HG02610 (cell line): ENCODE results near the gene TMEM72.
A peak's percentile ranks its signal among the peaks of the same experiment; 100 is the strongest.

ENCODE experiments used
- ATAC-seq: cut with Tn5 transposase; IDR thresholded peaks from one replicate; pipeline ENCODE4 v1.9.1; 2021; ENCODE audit warnings: mild to moderate bottlenecking, moderate library complexity; ENCODE audit not compliant: unreplicated experiment

The TMEM72 gene

DNA sequence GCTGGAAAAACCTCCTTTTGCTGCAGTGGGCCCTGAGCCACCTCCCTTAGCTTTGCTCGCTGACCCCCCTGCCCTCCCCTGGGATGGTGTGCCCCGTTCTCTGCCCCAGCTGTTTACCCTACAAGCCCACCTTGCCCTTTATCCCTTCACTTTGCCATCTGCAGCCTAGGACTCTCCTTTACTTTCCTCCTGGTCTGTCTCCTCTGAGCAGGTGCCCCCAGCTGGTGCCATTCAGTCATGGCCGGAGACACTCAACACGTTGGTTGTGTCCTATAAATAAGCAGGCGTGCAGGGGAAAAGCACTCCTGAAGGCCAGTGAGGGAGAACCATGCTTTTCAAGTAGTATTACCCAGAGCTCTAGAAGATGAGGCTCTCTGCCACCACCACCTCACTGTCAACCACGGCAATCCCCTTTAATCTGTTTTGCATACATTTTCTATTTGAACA is 54.5 kb downstream of the TMEM72 start:
- peak; percentile 56 for ATAC-seq

DNA sequence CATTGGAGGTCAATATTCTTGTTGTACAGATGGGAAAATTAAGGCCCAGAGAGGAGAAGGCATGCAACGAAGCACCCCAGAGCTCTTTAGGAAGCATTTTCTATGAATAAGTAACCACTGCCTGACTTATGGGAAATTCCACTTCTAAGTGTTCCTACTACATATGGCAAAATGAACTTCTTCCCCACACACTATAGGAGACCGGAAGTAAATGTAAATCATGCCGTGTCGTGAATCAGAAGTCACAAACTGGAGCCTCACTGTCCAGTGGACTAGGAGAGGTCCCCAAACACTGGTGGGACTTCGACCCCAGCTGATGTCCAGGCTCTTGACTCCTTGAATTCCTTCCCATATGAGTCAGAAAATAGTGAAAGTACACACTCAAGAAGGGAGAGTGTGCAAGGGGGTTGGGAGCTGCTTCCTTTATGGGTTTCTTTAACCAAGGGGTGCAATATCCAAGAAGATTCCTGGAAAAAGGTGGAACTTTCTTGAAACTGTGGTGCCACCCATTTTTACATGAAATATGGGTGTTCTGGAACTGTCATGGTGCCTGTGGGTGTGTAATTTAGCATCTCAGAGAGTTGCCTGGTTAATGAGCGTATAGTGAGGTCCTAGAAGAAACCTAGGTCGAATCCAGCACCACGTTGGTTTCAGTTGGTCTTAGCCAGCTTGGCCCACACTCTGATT is 55.1 kb downstream of the TMEM72 start:
- ATAC-seq, result peak; percentile 35

DNA sequence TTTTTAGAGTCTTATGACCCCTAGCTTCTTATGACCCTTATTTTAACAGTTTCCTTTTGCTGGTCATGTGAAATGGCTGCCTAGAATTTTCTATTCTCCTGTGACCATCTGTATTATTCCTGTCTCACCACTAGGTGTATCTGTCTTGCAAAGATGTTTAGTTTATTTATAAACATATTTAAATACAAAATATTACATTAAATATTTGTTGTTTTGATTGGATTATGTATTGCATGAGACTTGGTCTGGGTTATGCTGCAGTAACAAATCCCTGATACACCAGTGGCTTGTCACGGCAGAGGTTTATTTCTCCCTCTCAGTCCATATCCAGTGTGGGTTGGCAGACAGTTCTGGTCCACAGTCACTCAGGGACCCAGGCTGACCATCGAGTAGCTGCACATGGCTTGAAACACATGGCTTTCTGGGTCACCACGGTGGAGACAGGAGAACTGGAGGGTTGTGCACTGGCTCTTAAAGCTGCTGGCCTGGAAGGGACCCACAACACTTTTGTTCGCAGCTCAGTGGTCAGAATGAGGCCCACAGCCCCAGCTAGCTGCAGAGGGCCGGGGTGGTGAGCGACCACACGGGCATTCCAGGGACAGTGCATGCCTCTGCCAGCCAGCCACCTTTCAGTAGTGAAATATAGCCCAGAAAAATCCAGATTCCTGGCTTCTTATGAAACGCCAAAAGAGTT is 55.8 kb downstream of the TMEM72 start:
- ATAC-seq, result no peak

DNA sequence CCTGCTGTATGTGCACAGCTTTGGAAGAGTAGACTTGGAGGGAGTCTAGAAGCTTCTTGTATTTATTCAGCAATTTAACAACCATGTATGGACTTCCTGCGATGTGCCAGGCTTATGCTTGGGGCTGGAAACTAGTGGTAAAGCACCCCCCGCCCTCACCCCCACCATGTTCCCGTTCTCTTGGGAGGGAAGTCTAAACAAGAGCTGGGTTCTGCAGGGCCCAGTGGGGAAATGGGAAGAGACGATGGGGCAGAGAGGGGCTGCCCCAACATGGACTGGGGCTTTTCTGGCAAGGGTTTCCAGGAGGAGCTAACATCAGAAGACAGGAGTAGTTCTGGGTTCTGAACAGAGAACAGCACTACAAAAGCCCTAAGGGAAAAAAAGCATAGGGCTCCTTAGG is 56.5 kb downstream of the TMEM72 start:
- ATAC-seq, result no peak

DNA sequence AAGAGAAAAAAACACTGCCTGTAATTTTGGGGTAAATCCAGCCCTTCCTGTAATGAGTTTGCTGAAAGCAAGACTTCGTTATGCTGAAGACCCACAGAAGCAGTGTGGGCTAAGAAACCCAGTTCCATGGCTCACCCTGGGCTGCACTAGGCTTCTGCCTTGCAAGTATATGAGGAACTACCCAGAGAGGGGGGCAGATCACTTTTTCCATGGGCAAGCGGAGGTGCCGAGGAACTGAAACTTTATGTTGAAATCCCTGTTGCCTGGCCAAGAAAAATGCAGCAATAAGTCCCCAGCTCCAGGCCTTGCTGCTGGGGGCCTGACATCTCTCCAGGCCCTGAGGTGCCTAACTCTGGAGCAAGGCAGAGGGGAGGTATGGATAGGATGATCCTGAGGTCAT is 57.0 kb downstream of the TMEM72 start:
- peak; percentile 27 for ATAC-seq

DNA sequence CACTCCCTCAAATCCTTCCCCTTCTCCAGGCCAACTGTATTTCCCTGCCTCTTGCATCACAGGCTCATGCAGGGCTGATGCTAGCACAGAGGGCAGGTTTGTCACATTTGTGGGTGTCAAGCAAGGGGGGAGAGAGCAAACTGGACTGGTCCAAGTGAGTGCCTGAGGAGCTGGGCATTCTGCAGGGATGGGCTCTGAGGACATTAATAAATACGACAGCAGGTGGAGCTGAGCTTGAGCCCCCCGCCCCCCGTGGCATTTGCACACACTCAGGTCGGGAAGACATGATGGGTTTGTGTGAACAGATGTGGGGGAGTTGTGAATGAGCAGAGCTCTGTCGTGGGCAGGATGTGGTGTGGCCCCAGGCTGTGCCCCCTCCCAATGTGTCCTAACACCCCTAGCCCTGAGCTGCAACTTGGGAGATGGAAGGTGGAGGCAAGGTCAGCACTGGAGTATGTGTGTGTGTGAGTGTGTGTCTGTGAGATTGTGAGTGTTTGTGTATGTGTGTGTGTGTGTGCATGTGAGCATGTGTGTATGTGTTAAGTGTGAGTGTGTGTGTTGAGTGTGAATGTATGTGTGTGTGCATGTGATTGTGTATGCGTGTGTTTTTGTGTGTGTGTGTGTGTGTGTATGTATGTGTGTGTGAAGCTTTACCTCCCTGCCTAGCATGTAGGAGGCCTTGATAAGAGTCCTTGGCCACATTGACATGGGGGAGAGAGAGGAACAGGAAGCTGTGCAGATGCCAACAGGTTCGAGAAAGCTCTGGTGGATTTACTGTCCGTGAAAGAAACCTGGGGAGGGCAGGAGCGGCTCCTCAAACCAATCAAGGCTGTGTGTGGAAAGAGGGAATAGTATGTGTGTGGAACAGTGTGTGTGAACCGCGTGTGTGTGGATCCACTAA is 57.6 kb downstream of the TMEM72 start:
- no peak for ATAC-seq

DNA sequence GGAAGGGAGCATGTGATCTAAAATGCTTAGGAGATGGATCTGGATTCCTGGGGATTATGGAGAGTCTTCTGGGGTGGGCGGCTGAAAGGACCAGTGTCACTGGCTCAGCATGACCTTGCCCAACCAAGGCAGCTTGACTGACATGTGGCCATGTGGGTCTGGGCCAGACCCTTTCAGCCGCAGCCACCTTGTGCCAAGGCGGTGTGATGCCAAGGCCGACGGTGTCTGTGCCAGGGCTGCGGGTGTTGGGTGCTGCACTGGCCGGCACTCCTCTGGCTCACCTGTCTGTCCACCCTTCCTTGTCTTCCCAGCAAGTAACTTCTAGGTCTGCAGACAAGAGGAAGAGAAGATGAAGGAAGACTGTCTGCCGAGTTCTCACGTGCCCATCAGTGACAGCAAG is 58.7 kb downstream of the TMEM72 start:
- no peak for ATAC-seq

DNA sequence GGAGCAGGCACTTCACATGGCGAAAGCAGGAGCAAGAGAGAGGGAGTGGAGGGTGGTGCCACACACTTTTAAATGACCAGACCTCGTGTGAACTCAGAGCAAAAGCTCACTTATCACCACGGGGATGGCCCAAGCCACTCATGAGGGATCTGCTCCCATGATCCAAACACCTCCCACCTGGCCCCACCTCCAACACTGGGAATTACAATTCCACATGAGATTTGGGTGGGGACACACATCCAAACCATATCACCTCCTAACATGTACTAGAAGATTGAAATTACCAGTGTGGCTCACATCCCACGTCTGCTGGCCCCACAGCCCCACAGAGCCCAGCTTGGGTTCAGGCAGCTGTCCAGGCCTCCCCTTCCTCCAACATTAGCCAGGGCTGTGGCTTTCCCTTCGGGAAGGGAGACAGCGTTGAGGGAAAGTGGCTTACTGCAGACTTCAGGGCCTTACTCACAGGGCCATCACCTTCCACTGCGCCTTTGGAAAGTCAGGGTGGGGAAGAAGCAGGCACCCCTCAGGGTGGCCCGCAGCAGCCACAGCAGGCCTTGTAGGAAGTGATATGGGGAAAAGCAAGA is 59.8 kb downstream of the TMEM72 start:
- no peak for ATAC-seq

DNA sequence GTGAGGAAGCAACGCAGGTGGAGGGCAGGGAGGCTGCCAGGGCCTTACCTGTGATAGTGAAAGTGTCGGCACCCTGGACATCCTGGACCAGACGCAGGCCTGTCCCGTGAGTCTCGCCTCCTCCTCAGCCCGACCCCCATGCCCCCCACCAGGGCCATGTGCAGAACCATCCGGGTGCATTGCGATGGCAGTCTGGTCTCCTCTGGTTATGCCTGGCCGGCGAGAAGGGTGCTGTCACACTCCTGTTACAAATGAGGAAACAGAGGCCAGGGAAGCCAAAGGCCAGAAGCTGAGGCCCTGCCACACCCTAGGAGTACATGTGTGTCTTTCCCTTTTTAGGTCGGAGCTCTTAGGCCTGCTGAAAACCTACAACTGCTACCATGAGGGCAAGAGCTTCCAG is 60.3 kb downstream of the TMEM72 start:
- no peak for ATAC-seq

DNA sequence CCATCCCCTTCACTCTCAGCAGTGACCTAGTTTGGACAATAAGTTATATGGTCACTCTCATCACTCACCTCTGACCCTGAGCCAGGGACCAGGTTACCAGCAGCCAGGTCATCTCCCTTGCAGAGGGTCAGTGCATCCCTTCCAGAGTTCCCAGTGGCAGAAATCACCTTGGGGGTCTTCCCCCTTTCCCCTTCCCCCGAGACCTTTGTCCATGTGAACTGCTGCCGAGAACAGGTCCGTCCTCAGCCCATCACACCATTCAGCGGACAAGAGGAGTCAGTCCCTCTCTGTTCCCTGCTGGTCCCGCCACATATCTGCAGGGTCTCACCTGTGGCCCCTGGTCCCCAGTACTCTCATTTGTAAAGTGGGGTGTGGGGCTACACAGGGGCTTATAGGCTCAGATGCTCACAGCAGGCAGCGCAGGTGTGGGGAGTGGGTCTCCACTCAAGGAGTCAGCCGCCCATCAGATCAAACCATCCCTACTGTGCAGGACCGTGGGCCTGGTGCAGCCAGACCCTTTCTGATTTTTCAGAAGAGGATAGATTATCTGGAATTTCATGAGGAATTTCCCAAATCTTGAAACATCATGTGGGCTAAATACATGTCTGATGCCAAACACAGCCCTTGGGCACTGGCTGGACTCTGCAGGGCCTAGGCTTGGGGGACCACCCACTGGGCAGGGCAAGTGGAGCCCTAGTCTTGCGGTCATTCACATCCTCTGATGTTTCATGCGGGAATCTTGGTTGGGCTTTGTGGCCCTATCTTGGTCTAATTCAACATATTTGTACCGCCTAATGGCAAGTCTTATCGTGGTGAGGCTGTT is 61.0 kb downstream of the TMEM72 start:
- no peak for ATAC-seq

DNA sequence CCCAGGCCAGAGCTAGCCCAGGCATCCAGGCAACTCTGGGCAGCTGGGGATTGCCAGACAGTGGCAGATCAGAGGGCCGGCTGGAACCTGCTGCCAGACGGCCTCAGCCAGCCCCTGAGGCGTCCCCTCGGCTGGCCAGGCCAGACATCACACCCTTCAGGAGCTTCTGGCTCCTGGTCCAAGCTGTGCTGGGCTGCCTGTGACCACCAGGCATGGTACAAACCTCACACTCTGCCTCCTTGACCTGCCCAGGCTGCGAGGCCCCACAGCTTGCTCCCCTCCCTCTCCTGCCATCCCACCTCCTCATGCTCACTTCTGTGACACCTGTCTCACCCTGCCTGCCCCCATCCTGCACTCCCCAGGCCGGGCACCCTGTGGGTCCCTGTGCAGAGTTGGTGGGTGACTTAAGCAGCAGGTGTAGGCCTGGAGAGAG is 61.8 kb downstream of the TMEM72 start:
- ATAC-seq, result no peak

DNA sequence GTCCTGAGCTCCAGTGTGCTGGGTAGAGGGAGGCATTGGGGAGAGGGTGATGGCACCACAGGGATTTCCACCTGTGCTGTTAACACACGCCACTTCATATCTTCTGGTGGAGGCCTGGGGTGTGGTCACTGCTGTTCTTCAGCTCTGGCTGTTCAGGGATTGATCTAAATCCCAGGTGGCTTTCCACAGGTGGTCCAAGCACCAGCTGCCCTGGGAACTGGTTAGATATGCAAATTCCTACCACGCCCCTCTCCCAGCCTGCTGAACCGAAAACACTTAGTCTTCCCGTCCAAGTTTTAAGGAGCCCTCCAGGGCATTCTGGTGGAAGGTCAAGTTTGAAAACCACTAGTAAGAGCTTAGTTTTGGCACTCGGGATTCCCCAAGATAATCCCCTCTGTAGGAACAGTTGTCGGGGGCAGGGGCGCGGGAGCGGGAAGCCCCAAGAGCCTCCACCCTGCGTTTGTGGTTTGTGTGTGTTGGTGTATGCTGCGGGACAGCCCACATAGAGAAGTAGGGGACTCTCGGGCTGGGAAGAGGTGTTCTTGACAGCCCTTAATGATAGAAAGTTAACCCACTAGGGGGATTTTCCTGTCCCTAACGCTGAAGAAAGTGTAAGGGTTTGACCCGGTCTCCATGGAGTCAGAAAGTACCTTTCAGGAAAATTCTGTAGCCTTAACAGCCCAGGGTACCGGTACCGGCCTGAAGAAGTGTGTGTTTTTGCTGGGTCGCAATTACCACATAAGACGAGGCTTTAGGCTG is 62.4 kb downstream of the TMEM72 start:
- ATAC-seq, result peak; percentile 42

DNA sequence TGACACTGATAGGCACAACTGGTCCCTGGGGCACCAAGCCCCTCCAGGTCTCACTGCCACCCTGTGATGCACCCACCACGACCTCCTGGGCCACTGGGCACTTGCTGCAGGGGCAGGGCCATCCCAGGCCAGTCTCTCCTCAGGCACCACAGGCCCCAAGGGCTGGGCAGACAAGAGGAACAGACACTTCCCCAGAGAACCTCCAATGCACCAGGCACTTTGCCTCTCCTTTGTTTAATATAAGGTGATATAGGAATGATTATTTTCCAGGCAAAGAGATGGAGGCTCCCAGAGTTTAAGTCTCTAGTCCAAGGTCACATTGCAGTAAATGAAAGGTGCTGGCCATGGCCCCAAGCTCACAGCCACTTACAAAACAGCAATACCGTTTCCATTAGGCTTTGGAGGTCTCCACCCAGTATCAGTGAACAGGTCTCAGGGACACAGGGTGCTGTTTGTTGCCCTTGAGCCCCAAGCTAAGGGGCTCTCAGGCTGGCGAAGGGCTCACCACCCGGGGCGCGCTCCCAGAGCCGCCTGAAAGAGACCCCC is 63.0 kb downstream of the TMEM72 start:
- no peak for ATAC-seq

DNA sequence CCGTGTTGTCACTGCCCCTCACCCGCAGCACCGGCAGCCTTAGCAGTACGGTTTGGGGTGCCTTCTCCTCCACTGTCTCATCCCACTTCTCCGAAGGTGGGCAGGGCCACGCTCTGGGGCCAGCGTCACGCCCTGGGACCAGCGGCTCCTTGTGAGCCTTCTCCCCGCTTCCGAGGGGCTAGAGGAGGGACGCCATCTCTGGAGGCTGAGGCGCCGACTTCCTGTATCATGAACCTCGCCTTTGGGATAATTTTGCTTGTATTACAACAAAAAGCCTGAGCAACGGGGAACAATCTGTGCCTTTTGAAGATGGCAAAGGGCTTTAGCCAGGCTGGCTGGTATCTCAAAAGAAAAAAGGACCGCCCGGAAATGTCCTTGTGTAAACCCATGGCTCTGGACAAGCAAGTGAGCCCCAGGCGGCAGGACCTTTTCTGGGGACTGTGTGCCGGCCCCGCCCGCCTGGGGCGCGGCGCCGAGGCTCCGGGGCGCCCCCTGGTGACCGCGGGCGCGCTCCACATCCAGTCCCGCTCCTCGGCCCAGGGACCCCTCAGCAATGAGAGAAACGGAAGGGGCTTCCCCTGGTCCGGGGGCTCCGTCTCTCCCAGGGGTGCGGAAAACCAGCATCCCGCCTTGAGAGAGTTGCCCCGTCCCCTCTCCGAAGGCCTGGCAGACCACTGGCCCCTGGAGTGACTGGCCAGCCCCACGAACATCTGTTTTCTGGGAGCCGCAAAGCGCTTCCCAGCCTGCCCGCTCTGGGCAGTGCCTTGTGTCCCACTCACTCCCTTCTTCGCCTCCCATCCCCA is 63.7 kb downstream of the TMEM72 start:
- peak; percentile 51 for ATAC-seq

DNA sequence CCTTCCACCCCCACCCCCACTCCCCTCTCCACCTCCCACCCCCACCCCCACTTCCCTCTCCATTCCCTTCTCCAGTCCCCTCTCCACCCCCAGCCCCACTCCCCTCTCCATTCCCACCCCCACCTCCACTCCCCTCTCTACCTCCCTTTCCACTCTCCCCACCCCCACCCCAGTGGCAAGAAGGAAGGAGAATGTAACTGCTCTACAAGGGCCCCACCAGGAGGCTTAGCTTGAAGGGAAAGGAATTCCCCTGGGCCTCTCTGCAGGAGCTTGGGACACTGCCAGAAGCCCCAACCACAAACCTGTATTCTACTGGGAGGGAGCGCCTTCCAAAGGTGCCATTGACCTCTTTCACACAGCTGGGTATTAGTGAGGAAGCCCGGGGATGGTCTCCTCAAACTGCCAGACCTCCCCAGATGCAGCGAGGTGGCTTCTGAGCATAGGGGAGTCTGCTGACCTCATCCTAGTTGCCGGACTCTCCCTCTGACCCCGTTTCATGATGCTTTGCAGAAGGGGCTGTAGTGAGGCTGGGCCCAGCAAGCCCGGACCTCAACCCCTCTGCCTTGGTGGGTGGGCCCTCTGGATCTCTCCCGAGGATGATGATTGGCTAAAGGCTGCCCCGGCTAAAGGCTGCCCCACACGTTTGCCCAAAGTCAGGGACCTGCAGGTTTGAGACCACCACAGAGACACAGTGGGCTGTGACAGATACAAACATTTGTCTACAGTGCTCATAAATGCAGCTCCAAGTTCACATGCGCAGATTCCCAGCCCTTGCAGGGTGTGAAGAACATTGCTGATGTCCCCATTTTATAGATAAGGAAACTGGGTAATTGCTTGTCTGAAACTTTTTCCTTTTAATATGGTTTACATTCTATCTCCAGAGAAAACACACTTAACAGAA is 64.5 kb downstream of the TMEM72 start:
- ATAC-seq, result no peak

DNA sequence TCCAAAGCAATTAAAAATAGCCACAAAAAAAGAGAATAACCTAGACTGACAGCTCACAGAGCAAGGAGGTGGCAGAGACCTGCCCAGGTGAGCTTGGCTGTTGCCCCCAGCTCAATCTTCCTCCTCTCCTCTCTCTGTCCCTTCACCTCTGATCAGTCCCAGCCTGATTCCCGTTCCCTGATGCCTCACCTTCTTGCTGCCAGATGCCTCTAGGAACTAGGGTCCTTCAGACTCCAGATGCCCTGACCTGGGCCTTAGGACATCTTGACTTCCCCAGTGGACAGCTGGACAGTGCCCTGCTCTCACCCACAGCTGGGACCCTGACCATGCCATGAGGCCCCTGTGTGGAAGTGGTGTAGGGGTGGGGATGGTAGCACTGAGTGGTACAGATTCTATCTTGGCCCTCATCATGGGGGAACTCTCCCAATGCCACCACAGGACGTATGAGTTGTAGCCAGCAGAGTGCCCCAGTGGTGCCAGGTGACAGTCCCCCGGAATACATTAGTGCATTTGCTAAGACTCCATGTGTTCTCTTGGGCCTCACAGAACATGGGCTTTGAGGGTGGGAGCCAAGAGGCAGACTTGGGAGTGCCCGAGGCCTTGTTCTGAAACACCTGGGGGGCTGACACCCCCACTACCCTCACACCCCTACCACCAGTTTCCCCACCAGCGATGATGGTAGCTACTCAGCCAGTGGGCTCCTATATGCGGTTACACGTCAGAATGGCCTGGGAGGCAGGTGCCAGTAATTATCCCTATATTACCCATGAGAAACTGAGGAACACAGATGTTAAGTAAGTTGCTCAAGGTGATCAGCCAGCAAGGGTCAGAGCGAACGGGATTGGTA is 65.4 kb downstream of the TMEM72 start:
- ATAC-seq, result no peak
